ENCODE measurements around the gene RPL39L. TPM values are rescaled to one million over a fixed set of nuclear protein-coding genes. Genes with fewer than 3 reads are reported as not detected.

The RPL39L gene
- total RNA-seq, 1 experiment from 2014 or later: 142 TPM

DNA sequence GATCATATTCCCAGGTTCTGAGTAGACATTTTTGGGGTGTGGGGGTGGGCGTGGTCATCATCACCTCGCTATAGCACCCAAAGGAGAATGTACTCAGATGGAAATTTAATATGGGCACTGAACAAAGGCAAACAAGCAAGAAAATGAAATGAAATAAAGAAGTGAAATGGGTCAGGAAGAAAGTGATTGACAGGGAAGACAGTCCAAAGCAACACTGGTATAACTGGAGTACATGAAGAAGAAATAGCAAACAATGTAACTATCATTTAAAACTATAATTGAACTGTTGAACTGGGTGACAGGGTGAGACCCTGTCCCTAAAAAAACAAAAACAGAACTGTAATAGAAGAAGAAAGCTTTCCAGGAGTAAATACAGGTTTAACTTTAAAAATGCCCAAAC, 24.8 kb downstream of the RPL39L start:
- Histone ChIP-seq H3K4me2 (ENCODE audit: low read depth, low read length, poor library complexity, severe bottlenecking) (no peak overlapping the region), H2AFZ (ENCODE audit: low read length) (no peak overlapping the region), H3K9me2 (replicated peaks; ENCODE audit: insufficient read depth, low read length) (no peaks in the 10 kb centered on the region), H3K79me2 (ENCODE audit: low read length) (no peaks in the 10 kb centered on the region), H3K9me3 (ENCODE audit: low read length) (no peaks in the 10 kb centered on the region), H4K20me1 (ENCODE audit: insufficient read depth, low read depth, low read length) (no peaks in the 10 kb centered on the region), H3K27ac (ENCODE audit: low read length) (no peak overlapping the region), H3K36me3 (ENCODE audit: insufficient read depth, low read length) (no peaks in the 10 kb centered on the region), H3K27me3 (ENCODE audit: low read length) (no peaks in the 10 kb centered on the region), H3K4me1 (ENCODE audit: low read length) (peaks cover 18% of the 10 kb centered on the region), H3K4me3 (ENCODE audit: low read length) (no peak overlapping the region), H3K9ac (ENCODE audit: low read length) (no peak overlapping the region)
- no peak for DNase-seq

DNA sequence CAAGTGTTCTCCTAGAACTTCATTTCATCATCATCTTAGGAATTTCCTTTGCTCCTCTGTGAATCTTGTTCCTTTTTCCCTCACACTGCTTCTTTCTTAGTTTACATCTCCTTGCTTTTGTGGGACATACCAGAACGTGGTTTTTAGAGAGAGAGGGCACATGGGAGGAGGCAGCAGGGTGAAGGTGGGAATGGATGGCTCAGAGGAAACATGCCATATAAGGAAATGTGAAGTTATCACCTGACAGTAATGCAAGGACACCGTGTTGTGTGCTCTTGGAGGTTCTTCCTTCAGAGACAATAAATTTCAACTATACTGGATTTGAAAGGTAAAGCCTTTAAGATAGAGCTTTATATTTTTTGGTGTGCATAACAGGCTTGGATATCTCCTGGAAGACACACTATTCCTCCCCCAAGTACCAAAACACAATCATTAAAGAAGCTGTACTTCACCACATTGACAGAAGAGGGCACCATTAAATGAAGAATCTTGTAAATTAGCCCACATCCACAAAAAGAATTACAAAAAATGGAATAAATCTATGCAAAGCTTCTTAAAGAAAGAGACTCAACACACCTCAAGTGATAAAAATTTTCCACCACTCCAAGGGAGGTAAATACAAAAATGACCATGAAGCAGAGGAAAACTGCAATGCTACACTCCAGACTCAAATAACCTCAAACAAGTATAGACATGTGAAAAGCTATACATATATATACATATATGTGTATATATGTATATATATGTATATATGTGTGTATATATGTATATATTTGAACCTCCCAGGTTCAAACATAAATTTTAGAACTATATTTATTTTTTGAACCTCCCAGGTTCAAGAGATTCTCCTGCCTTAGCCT, 26.1 kb downstream of the RPL39L start:
- H3K4me3 ChIP-seq (ENCODE audit: low read length): no peak overlapping the region
- H3K79me2 ChIP-seq (ENCODE audit: low read length): no peaks in the 10 kb centered on the region
- H3K4me2 ChIP-seq (ENCODE audit: low read depth, low read length, poor library complexity, severe bottlenecking): no peak overlapping the region
- no peaks in the 10 kb centered on the region for H3K9me2 ChIP-seq (replicated peaks; ENCODE audit: insufficient read depth, low read length)
- H3K4me1 ChIP-seq (ENCODE audit: low read length): peaks cover 18% of the 10 kb centered on the region
- no peaks in the 10 kb centered on the region for H3K36me3 ChIP-seq (ENCODE audit: insufficient read depth, low read length)
- H4K20me1 ChIP-seq (ENCODE audit: insufficient read depth, low read depth, low read length): no peaks in the 10 kb centered on the region
- H3K9me3 ChIP-seq (ENCODE audit: low read length): no peaks in the 10 kb centered on the region
- DNase-seq: peak; percentile 75
- H2AFZ ChIP-seq (ENCODE audit: low read length): no peak overlapping the region
- no peaks in the 10 kb centered on the region for H3K27me3 ChIP-seq (ENCODE audit: low read length)
- H3K9ac ChIP-seq (ENCODE audit: low read length): peak overlapping the region; percentile 11; the same call in 1 of the 2 replicates
- H3K27ac ChIP-seq (ENCODE audit: low read length): no peak overlapping the region

DNA sequence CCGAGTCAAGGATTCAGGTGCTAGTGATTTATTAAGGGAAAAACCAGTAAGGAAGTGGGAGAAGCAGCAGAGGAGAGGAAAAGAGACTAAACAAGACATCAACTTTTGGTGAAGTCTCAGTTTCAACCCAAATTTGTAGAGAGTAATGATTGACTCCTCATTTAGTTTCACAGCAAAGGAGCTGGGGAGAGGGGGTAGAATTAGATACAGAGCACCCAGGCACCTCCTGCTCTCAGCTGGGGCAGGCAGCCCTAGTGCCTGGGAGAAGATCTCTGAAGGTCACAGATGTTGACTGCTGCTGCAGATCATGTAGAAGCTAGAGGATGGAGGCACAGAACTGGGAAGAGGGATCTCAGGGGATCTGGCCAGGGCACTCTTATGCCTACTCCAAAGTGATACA, 29.1 kb downstream of the RPL39L start:
- no peaks in the 10 kb centered on the region for H3K36me3 ChIP-seq (ENCODE audit: insufficient read depth, low read length)
- H4K20me1 ChIP-seq (ENCODE audit: insufficient read depth, low read depth, low read length): no peaks in the 10 kb centered on the region
- DNase-seq: no peak
- H3K4me2 ChIP-seq (ENCODE audit: low read depth, low read length, poor library complexity, severe bottlenecking): no peak overlapping the region
- no peak overlapping the region for H3K27ac ChIP-seq (ENCODE audit: low read length)
- peaks cover 13% of the 10 kb centered on the region for H3K4me1 ChIP-seq (ENCODE audit: low read length)
- H3K79me2 ChIP-seq (ENCODE audit: low read length): no peaks in the 10 kb centered on the region
- H3K9me2 ChIP-seq (replicated peaks; ENCODE audit: insufficient read depth, low read length): no peaks in the 10 kb centered on the region
- H3K4me3 ChIP-seq (ENCODE audit: low read length): no peak overlapping the region
- H3K9ac ChIP-seq (ENCODE audit: low read length): no peak overlapping the region
- H3K9me3 ChIP-seq (ENCODE audit: low read length): no peaks in the 10 kb centered on the region
- no peak overlapping the region for H2AFZ ChIP-seq (ENCODE audit: low read length)
- H3K27me3 ChIP-seq (ENCODE audit: low read length): no peaks in the 10 kb centered on the region

DNA sequence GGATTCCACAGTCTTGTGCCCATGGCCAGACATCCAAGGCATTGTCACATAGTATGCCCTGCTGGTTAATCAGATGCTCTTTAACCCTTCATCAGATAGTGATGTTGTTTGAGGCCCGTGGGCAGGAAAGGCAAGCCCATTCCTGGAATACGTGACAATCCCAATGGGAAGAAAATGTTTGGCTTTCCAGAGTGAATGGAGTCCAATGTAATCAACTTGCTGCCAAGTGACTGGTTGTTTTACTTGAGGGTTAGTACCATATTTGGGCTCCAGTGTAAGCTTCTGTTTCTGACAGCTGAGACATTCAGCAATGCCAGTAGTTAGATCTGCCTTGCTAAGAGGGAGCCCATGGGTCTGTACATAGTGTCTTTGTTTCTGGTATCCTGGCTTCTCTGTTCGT, 31.3 kb downstream of the RPL39L start:
- peaks cover 5% of the 10 kb centered on the region; the same call in 1 of the 2 replicates for H3K79me2 ChIP-seq (ENCODE audit: low read length)
- DNase-seq: no peak
- H3K4me2 ChIP-seq (ENCODE audit: low read depth, low read length, poor library complexity, severe bottlenecking): no peak overlapping the region
- no peaks in the 10 kb centered on the region for H4K20me1 ChIP-seq (ENCODE audit: insufficient read depth, low read depth, low read length)
- no peak overlapping the region for H2AFZ ChIP-seq (ENCODE audit: low read length)
- no peaks in the 10 kb centered on the region for H3K36me3 ChIP-seq (ENCODE audit: insufficient read depth, low read length)
- no peak overlapping the region for H3K9ac ChIP-seq (ENCODE audit: low read length)
- H3K27ac ChIP-seq (ENCODE audit: low read length): no peak overlapping the region
- H3K27me3 ChIP-seq (ENCODE audit: low read length): no peaks in the 10 kb centered on the region
- H3K9me3 ChIP-seq (ENCODE audit: low read length): no peaks in the 10 kb centered on the region
- peaks cover 14% of the 10 kb centered on the region for H3K4me1 ChIP-seq (ENCODE audit: low read length)
- H3K9me2 ChIP-seq (replicated peaks; ENCODE audit: insufficient read depth, low read length): no peaks in the 10 kb centered on the region
- no peak overlapping the region for H3K4me3 ChIP-seq (ENCODE audit: low read length)

DNA sequence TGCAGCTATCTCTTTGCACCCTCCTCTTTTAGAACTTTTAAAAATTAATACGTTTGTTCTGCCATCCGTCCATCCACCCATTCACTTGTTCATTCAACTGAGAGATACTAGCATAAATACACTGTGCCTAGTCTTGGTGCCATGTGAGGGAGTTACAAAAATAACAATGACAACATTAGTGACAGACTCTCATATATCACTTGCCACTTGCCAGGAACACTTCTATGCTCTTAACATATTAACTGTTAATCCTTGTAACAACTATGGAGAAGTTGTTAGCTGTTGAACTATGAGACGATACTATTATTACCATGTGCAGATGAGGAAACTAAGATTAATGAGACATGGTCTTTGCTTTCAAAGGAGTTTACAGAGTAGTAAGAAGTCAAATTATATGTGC, 33.6 kb downstream of the RPL39L start:
- no peak overlapping the region for H3K4me2 ChIP-seq (ENCODE audit: low read depth, low read length, poor library complexity, severe bottlenecking)
- H3K4me3 ChIP-seq (ENCODE audit: low read length): no peak overlapping the region
- H4K20me1 ChIP-seq (ENCODE audit: insufficient read depth, low read depth, low read length): no peaks in the 10 kb centered on the region
- peaks cover 31% of the 10 kb centered on the region for H3K4me1 ChIP-seq (ENCODE audit: low read length)
- DNase-seq: no peak
- no peak overlapping the region for H3K27ac ChIP-seq (ENCODE audit: low read length)
- no peaks in the 10 kb centered on the region for H3K36me3 ChIP-seq (ENCODE audit: insufficient read depth, low read length)
- no peaks in the 10 kb centered on the region for H3K27me3 ChIP-seq (ENCODE audit: low read length)
- no peak overlapping the region for H2AFZ ChIP-seq (ENCODE audit: low read length)
- no peaks in the 10 kb centered on the region for H3K9me3 ChIP-seq (ENCODE audit: low read length)
- peaks cover 5% of the 10 kb centered on the region; the same call in 1 of the 2 replicates for H3K79me2 ChIP-seq (ENCODE audit: low read length)
- H3K9me2 ChIP-seq (replicated peaks; ENCODE audit: insufficient read depth, low read length): no peaks in the 10 kb centered on the region
- H3K9ac ChIP-seq (ENCODE audit: low read length): no peak overlapping the region

DNA sequence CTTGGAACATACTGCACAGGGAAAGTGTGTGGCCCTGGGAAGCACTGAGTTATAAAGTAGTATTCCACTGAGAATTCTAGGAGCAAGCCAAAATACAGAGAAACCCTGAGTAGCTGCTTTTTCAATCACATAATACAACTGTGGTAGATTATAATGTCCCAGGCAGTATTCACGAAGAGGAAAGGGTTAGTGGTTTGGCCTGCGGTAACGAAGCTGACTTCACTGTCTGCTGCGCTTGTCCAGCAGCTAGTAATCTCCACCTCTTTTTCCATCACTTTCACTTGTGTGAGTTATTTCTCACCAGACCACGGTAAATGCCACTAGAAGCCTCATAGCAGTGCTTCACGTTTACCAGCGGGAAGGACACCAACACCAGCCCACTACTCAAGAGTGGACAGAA, 34.4 kb downstream of the RPL39L start:
- Histone ChIP-seq H3K27ac (ENCODE audit: low read length) (no peak overlapping the region), H3K36me3 (ENCODE audit: insufficient read depth, low read length) (no peaks in the 10 kb centered on the region), H3K4me2 (ENCODE audit: low read depth, low read length, poor library complexity, severe bottlenecking) (no peak overlapping the region), H2AFZ (ENCODE audit: low read length) (no peak overlapping the region), H3K9me2 (replicated peaks; ENCODE audit: insufficient read depth, low read length) (no peaks in the 10 kb centered on the region), H3K4me3 (ENCODE audit: low read length) (no peak overlapping the region), H3K9me3 (ENCODE audit: low read length) (no peaks in the 10 kb centered on the region), H3K27me3 (ENCODE audit: low read length) (no peaks in the 10 kb centered on the region), H3K4me1 (ENCODE audit: low read length) (peaks cover 31% of the 10 kb centered on the region), H4K20me1 (ENCODE audit: insufficient read depth, low read depth, low read length) (no peaks in the 10 kb centered on the region), H3K79me2 (ENCODE audit: low read length) (peaks cover 5% of the 10 kb centered on the region; the same call in 1 of the 2 replicates), H3K9ac (ENCODE audit: low read length) (no peak overlapping the region)
- DNase-seq: no peak

DNA sequence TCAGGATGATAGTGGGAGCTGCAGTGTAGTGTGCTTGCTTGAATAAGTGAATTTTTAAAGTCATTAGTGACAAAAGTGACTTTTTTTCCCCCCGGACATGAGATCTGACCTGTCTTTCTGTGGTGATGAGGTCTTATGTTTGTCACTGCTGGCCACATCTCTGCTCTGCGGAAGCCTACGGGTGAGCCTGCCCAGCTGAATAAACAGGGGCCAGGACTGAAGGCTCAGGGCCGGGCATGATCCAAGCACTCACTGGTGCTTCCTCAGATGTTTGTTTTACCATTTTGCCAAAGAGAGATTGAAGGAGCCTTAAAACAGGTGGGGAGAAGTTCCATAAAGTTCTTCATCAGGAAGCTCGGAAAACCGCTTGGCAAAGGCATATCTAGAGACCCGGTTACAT, 35.0 kb downstream of the RPL39L start:
- no peaks in the 10 kb centered on the region for H3K9me2 ChIP-seq (replicated peaks; ENCODE audit: insufficient read depth, low read length)
- no peak overlapping the region for H3K4me2 ChIP-seq (ENCODE audit: low read depth, low read length, poor library complexity, severe bottlenecking)
- H3K9me3 ChIP-seq (ENCODE audit: low read length): no peaks in the 10 kb centered on the region
- H2AFZ ChIP-seq (ENCODE audit: low read length): no peak overlapping the region
- no peaks in the 10 kb centered on the region for H4K20me1 ChIP-seq (ENCODE audit: insufficient read depth, low read depth, low read length)
- DNase-seq: no peak
- no peaks in the 10 kb centered on the region for H3K36me3 ChIP-seq (ENCODE audit: insufficient read depth, low read length)
- H3K27ac ChIP-seq (ENCODE audit: low read length): no peak overlapping the region
- H3K27me3 ChIP-seq (ENCODE audit: low read length): no peaks in the 10 kb centered on the region
- peaks cover 31% of the 10 kb centered on the region for H3K4me1 ChIP-seq (ENCODE audit: low read length)
- no peak overlapping the region for H3K4me3 ChIP-seq (ENCODE audit: low read length)
- no peak overlapping the region for H3K9ac ChIP-seq (ENCODE audit: low read length)
- peaks cover 5% of the 10 kb centered on the region; the same call in 1 of the 2 replicates for H3K79me2 ChIP-seq (ENCODE audit: low read length)

DNA sequence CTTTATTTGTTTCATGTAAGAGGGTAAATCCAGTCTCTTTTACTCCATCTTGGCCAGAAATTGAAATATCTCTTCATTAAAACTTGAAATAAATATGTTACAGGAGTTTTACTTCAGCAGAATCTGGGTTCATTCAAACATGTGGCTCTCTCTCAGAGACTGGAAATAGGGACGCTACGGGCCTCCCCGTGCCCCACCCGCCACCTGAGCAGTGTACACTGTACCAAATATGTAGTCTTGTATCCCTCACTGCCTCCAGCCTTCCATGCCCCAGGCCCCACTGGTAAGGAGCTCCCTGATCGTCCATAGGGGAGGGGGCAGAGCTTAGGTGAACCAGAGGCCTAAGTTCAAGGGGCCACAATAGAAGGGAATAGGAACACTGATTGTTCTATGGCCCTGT, 36.0 kb downstream of the RPL39L start:
- no peak overlapping the region for H3K4me3 ChIP-seq (ENCODE audit: low read length)
- no peak overlapping the region for H2AFZ ChIP-seq (ENCODE audit: low read length)
- no peak overlapping the region for H3K9ac ChIP-seq (ENCODE audit: low read length)
- H3K9me2 ChIP-seq (replicated peaks; ENCODE audit: insufficient read depth, low read length): no peaks in the 10 kb centered on the region
- H3K27ac ChIP-seq (ENCODE audit: low read length): no peak overlapping the region
- H3K27me3 ChIP-seq (ENCODE audit: low read length): no peaks in the 10 kb centered on the region
- H3K4me1 ChIP-seq (ENCODE audit: low read length): peaks cover 35% of the 10 kb centered on the region
- no peak for DNase-seq
- no peaks in the 10 kb centered on the region for H4K20me1 ChIP-seq (ENCODE audit: insufficient read depth, low read depth, low read length)
- H3K4me2 ChIP-seq (ENCODE audit: low read depth, low read length, poor library complexity, severe bottlenecking): peak overlapping the region; percentile 77
- H3K36me3 ChIP-seq (ENCODE audit: insufficient read depth, low read length): no peaks in the 10 kb centered on the region
- peaks cover 5% of the 10 kb centered on the region; the same call in 1 of the 2 replicates for H3K79me2 ChIP-seq (ENCODE audit: low read length)
- no peaks in the 10 kb centered on the region for H3K9me3 ChIP-seq (ENCODE audit: low read length)
